ENCODE data around the gene RPEL1. TPM values are rescaled to one million over a fixed set of nuclear protein-coding genes. Genes with fewer than 3 reads are reported as not detected.
"Not testable (repeated sequence)": the region's sequence is repeated elsewhere in the genome, so short reads cannot be mapped to it uniquely, and the experiment has no call there.

RPEL1 gene
- total RNA-seq, 1 donor from 2014 or later, result not detected

GRCh38 chr10:103232772-103233488 is 12.8 kb upstream of the RPEL1 start:
- ATAC-seq, result no peak

GRCh38 chr10:103235775-103236174 is 9.9 kb upstream of the RPEL1 start:
- ATAC-seq (no peak), DNase-seq (ENCODE audit: low spot score) (no peak)

More at GRCh38 chr10:103232772-103233488, 12.8 kb upstream of the RPEL1 start:
- DNase-seq (ENCODE audit: low spot score), result no peak

DNA sequence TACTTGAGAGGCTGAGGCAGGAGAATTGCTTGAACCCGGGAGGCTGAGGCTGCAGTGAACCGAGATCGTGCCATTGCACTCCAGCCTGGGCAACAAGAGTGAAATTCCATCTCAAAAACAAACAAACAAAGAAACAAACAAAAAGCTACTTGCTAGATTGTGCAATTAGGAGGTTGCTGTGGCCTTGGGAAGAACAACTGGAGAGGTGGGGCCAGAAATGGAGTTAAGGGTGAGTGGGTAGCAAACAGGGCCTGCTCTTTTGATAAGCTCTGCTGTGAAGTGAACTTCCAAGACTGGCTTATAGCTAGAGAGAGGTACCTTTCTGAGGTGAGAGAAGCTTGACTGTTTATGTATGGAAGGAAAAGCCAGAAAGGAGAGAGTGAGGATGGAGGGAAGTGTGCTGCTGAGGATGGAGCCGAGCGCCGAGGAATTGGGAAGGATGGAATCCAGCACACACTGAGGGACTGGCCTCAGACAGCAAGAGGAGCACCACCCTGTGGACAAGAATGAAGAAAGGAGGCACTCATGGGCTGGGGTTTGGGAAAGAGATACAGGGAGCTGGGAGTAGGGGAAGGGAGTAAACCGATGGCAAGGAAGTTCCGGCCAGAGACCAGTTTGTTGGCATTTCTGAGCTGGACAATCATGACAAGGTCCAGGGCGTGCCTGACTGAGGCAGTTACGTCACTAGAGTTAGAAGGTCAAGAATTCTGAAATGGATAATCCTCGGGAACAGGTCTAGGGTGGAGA is 7.0 kb upstream of the RPEL1 start:
- DNase-seq (ENCODE audit: low spot score), result no peak
- peak; percentile 50 for ATAC-seq

- no peak for DNase-seq (ENCODE audit: low spot score)
- peak; percentile 47 for ATAC-seq
Observed at GRCh38 chr10:103241262-103242011, 4.2 kb upstream of the RPEL1 start.

DNA sequence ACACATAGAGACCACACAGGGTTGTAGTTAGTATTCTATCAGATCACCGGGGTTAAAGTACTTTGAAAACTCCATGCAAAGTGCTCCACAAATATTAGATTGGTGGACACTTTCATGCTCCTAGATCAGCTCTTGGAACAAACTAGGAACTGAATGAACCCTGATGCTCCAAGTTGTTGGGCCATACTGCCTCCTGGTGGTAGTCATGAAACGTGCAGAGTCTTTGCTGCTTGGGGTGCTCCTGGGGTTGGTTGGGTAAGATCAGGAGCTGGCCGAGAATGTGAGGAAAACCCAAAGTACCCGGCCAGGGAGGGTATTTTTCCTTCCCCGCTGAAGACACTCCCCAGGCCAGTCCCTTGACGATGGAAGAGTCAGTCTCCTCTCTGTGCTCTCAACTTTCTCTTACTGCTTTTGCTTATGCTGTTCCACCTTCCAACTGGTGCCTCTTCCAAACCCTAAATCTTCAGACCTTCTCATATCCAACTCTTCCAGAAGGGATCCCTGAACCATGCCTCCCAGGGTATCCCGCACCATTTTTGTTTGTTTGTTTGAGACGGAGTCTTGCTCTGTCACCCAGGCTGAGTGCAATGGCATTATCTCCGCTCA is 918 bp upstream of the RPEL1 start:
- DNase-seq (ENCODE audit: low spot score) (peak; percentile 76), ATAC-seq (peak; percentile 98)

GRCh38 chr10:103246324-103246723 is 637 bp downstream of the RPEL1 start:
- ATAC-seq (peak; percentile 28), DNase-seq (ENCODE audit: low spot score) (no peak)

- DNase-seq (ENCODE audit: low spot score) (no peak), ATAC-seq (no peak)
Observed at GRCh38 chr10:103254113-103254512, 8.4 kb downstream of the RPEL1 start.

GRCh38 chr10:103254538-103255325 is 9.0 kb downstream of the RPEL1 start:
- DNase-seq (ENCODE audit: low spot score) (no peak), ATAC-seq (no peak)

DNA sequence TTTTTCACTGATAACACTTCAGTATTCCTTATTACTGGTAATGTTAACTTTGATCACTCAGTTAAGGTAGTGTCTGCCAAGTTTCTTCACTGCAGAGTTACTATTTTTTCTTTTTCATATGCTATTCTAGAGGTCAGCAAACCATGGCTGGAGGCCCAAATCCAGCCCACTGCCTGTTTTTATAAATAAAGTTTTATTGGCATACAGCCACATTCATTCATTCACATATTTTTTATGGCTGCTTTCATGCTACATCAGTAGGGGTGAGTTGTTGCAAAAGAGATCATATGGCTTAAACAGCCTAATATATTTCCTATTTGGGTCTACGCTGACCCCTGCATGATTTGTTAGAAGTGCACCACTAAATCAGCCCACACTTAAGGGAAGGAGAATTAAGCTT is 10.9 kb downstream of the RPEL1 start:
- DNase-seq (ENCODE audit: low spot score) (no peak), ATAC-seq (no peak)

DNA sequence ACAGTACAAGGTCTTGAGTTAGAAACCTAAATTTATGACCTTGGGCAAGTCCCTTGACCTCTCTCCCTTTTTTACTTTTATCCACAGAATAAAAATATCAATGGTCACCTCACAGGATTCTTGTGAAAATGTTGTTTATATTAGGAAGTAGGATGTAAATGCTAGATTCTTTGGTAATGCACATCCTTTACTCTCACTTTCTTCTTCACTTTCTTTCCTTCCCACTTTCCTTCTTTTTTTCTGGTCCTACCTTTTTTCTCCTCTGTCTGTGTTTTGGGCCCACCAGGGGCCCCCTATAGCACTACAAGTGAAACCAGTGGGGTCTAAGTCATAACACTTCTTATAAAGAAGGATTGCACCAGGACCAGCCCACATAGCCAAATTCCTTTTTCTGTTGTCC is 12.1 kb downstream of the RPEL1 start:
- no peak for DNase-seq (ENCODE audit: low spot score)
- no peak for ATAC-seq

DNA sequence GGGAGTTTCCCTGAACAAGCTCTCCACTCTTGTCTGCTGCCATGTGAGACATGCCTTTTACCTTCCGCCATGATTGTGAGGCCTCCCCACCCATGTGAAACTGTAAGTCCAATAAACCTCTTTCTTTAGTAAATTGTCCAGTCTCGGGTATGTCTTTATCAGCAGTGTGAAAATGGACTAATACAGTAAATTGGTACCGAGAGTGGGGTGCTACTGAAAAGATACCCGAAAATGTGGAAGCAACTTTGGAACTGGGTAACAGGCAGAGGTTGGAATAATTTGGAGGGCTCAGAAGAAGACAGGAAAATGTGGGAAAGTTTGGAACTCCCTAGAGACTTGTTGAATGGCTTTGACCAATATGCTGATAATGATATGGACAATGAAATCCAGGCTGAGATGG is 13.2 kb downstream of the RPEL1 start:
- not testable (repeated sequence) for DNase-seq (ENCODE audit: low spot score); ATAC-seq

DNA sequence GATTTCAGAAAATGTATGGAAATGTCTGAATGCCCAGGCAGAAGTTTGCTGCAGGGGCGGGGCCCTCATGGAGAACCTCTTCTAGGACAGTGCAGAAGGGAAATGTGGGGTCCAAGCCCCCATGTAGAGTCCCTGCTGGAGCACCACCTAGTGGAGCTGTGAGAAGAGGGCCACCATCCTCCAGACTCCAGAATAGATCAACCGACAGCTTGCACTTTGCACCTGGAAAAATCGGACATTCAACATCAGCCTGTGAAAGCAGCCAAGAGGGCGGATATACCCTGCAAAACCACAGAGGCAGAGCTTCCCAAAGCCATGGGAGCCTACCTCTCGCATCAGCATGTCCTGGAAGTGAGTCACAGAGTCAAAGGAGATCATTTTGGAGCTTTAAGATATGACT is 14.3 kb downstream of the RPEL1 start:
- ATAC-seq (no peak), DNase-seq (ENCODE audit: low spot score) (no peak)

GRCh38 chr10:103262229-103262628 is 16.5 kb downstream of the RPEL1 start:
- no peak for ATAC-seq

GRCh38 chr10:103265717-103266329 is 20.1 kb downstream of the RPEL1 start:
- no peak for DNase-seq (ENCODE audit: low spot score)

More at GRCh38 chr10:103262229-103262628, 16.5 kb downstream of the RPEL1 start:
- no peak for DNase-seq (ENCODE audit: low spot score)

GRCh38 chr10:103273041-103273441 is 27.4 kb downstream of the RPEL1 start:
- no peak for DNase-seq (ENCODE audit: low spot score)
- ATAC-seq, result no peak

More at GRCh38 chr10:103265717-103266329, 20.1 kb downstream of the RPEL1 start:
- peak; percentile 83 for ATAC-seq

DNA sequence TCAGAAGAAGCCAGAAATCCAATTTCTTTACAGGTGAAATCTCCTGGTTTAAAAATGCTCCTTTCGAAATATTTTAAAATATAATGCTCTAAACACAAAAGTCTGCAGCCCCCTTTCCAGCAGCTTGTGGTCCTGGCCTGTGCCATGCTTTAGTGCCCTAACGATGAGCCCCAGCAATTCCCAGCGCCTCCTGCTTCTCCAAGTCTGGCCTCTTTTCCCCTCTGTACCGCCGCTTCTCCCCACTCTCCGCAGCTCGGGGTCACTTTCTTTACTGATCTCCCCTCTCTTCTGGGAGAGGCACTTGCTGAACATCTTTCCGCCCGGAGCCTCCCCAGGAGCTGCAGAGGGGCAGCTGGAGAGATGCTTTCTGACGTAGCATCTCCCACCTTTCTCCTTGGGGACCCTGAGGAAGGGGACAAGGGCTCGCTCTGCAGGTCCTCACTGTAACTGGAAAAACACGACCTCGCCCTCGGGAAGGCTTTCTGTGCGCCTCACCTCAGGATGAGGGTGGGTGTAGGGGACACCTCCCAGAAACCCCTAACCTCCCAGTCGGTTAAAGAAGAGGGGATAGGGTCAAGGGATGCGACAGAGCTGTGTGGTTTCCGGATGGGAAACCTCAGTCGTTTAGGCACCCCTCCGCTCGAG is 30.7 kb downstream of the RPEL1 start:
- no peak for ATAC-seq
- DNase-seq (ENCODE audit: low spot score), result no peak

GRCh38 chr10:103276896-103277712 is 31.4 kb downstream of the RPEL1 start, which contains the start of gene INA:
Gene INA (plus strand): TSS chr10:103277138. CDS start chr10:103277212, 74 bp downstream.
- DNase-seq (ENCODE audit: low spot score) (no peak), ATAC-seq (no peak)
